DOHH2 (cell line): ENCODE results near the gene TMEM79.

Experiments
- CTCF ChIP-seq: fragments of 200-600 bp; sonication (generic); IDR thresholded peaks from one replicate; pipeline ENCODE4 v1.5.1; 2014; ENCODE audit warnings: antibody characterized with exemption, mild to moderate bottlenecking, low read depth, low read length; ENCODE audit not compliant: poor library complexity, severe bottlenecking
- EZH2phosphoT487 ChIP-seq: fragments of 200-600 bp; sonication (generic); IDR thresholded peaks from 2 replicates; pipeline ENCODE4 v1.6.1; 2017; ENCODE audit warnings: borderline replicate concordance, mild to moderate bottlenecking, antibody characterized with exemption, low read length, moderate library complexity, mixed read lengths

DNA sequence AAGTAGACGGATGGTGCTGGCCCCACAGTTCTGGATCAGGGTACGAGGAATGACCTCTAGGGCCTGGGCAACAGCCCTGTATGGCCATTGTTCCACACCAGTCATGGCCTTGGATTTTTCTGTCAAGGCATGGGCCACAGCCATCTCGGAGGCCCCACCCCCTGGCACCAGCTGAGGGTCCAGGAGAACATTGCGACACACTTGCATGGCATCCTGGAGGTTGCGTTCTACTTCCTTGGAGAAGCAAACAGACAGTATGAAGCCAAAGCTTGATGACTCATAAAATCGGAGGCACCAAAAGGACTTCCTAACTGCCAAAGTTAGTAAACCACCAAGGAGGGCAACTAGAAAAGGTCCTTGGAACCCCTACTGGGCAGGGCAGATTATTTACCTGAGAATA, 26.8 kb downstream of the TMEM79 start:
- no peak for TF ChIP-seq CTCF
- no peak for TF ChIP-seq EZH2phosphoT487
